GM23338 (cell line): ENCODE results near the gene SEMA5A. TPM values are rescaled to one million over a fixed set of nuclear protein-coding genes. Genes with fewer than 3 reads are reported as not detected.

Experiments
- ATAC-seq: fragments of 200-7000 bp; cut with Tn5 transposase; 3 replicates; pipeline ENCODE4 v1.9.1; 2020
- DNase-seq: peaks from one replicate; pipeline ENCODE4 v3.0.0-alpha.2; 2015; ENCODE audit warnings: low spot score
- H2AFZ ChIP-seq: fragments of 200-600 bp; sonication (generic); 2 replicates; pipeline ENCODE4 v1.8.0; 2016; ENCODE audit warnings: antibody characterized with exemption, mild to moderate bottlenecking, moderate library complexity
- H3F3A ChIP-seq: fragments of 200-600 bp; sonication (generic); replicated peaks from 2 replicates; pipeline ENCODE4 v1.8.0; 2017; ENCODE audit warnings: antibody characterized with exemption, mixed run types, low read depth
- H3K27ac ChIP-seq: fragments of 200-600 bp; sonication (generic); 2 replicates; pipeline ENCODE4 v1.6.1; 2016; ENCODE audit warnings: low read depth
- H3K27me3 ChIP-seq: fragments of 200-600 bp; sonication (generic); 2 replicates; pipeline ENCODE4 v1.8.0; 2016; ENCODE audit warnings: mild to moderate bottlenecking, mixed run types, moderate library complexity; ENCODE audit not compliant: insufficient read depth
- H3K36me3 ChIP-seq: fragments of 200-600 bp; sonication (generic); 2 replicates; pipeline ENCODE4 v1.8.0; 2016; ENCODE audit warnings: mild to moderate bottlenecking; ENCODE audit not compliant: insufficient read depth
- H3K4me1 ChIP-seq: fragments of 200-600 bp; sonication (generic); 2 replicates; pipeline ENCODE4 v1.8.0; 2016; ENCODE audit warnings: mild to moderate bottlenecking, moderate library complexity; ENCODE audit not compliant: insufficient read depth
- H3K4me2 ChIP-seq: fragments of 200-600 bp; sonication (generic); 2 replicates; pipeline ENCODE4 v1.7.1; 2017; ENCODE audit warnings: mixed run types
- H3K4me3 ChIP-seq: fragments of 200-600 bp; sonication (generic); 2 replicates; pipeline ENCODE4 v1.6.1; 2016; ENCODE audit warnings: mixed run types
- H3K79me2 ChIP-seq: fragments of 200-600 bp; sonication (generic); replicated peaks from 2 replicates; pipeline ENCODE4 v1.8.0; 2017; ENCODE audit warnings: mild to moderate bottlenecking; ENCODE audit not compliant: insufficient read depth
- H3K9me2 ChIP-seq: fragments of 200-600 bp; sonication (generic); 2 replicates; pipeline ENCODE4 v1.8.0; 2017; ENCODE audit not compliant: insufficient read depth
- H4K20me1 ChIP-seq: fragments of 200-600 bp; sonication (generic); replicated peaks from 2 replicates; pipeline ENCODE4 v1.8.0; 2017; ENCODE audit warnings: mild to moderate bottlenecking; ENCODE audit not compliant: insufficient read depth
- H3K27ac Mint-ChIP-seq: 2 replicates; pipeline ENCODE4 v1.8.0; 2020; ENCODE audit warnings: inconsistent platforms, mild to moderate bottlenecking, moderate library complexity, mixed read lengths
- H3K27me3 Mint-ChIP-seq: 3 replicates; pipeline ENCODE4 v1.8.0; 2022; ENCODE audit warnings: low read depth, mild to moderate bottlenecking, moderate library complexity, mixed read lengths, inconsistent platforms; ENCODE audit not compliant: insufficient read depth, poor library complexity
- H3K36me3 Mint-ChIP-seq: 3 replicates; pipeline ENCODE4 v1.8.0; 2021; ENCODE audit warnings: low read depth, mild to moderate bottlenecking, inconsistent platforms, moderate library complexity, mixed read lengths
- H3K4me1 Mint-ChIP-seq: 3 replicates; pipeline ENCODE4 v1.8.0; 2020; ENCODE audit warnings: mild to moderate bottlenecking, inconsistent platforms, mixed read lengths
- H3K4me3 Mint-ChIP-seq: 3 replicates; pipeline ENCODE4 v1.8.0; 2021; ENCODE audit warnings: moderate library complexity, mild to moderate bottlenecking, inconsistent platforms, mixed read lengths
- H3K9me3 Mint-ChIP-seq: 3 replicates; pipeline ENCODE4 v1.8.0; 2020; ENCODE audit warnings: moderate library complexity, mild to moderate bottlenecking, inconsistent platforms, mixed read lengths
- CREB1 ChIP-seq: fragments of 250-450 bp; sonication (Bioruptor Pico); IDR thresholded peaks from 2 replicates; pipeline ENCODE4 v1.5.0; 2020; ENCODE audit warnings: low read depth, mild to moderate bottlenecking, moderate library complexity
- EZH2 ChIP-seq: fragments of 200-600 bp; sonication (generic); IDR thresholded peaks from one replicate; pipeline ENCODE4 v1.8.0; 2017; ENCODE audit warnings: antibody characterized with exemption, mild to moderate bottlenecking, low read depth; ENCODE audit not compliant: unreplicated experiment
- EZH2phosphoT487 ChIP-seq: fragments of 200-600 bp; sonication (generic); IDR thresholded peaks from one replicate; pipeline ENCODE4 v1.8.1; 2018; ENCODE audit warnings: antibody characterized with exemption; ENCODE audit not compliant: unreplicated experiment
- JUNB ChIP-seq: IDR thresholded peaks from one replicate; pipeline ENCODE4 v1.6.1; 2016; ENCODE audit warnings: antibody characterized with exemption; ENCODE audit not compliant: unreplicated experiment
- NANOG ChIP-seq: IDR thresholded peaks from 2 replicates; pipeline ENCODE4 v1.6.1; 2016; ENCODE audit warnings: antibody characterized with exemption, borderline replicate concordance
- POLR2AphosphoS5 ChIP-seq: IDR thresholded peaks from 2 replicates; pipeline ENCODE4 v1.6.1; 2016; ENCODE audit warnings: antibody characterized with exemption, low read depth
- STAT1 ChIP-seq: IDR thresholded peaks from one replicate; pipeline ENCODE4 v1.6.1; 2016; ENCODE audit warnings: antibody characterized with exemption; ENCODE audit not compliant: unreplicated experiment
- ZNF114 ChIP-seq: fragments of 250-450 bp; sonication (Bioruptor Pico); IDR thresholded peaks from 2 replicates; pipeline ENCODE4 v1.5.0; 2020; ENCODE audit warnings: mild to moderate bottlenecking, moderate library complexity
- ZNF331 ChIP-seq: fragments of 250-450 bp; sonication (Bioruptor Pico); IDR thresholded peaks from 2 replicates; pipeline ENCODE4 v1.5.0; 2020; ENCODE audit warnings: low read depth, mild to moderate bottlenecking, moderate library complexity
- ZNF462 ChIP-seq: fragments of 250-450 bp; sonication (Bioruptor Pico); IDR thresholded peaks from 2 replicates; pipeline ENCODE4 v1.5.0; 2020; ENCODE audit warnings: mild to moderate bottlenecking, moderate library complexity
- polyA plus RNA-seq: library from polyadenylated mRNA; unstranded; fragments of >200 nt; fragmentation: Nextera tagmentation; extraction: Ambion mirVana; gene quantifications from 2 replicates; pipeline ENCODE4 v1.2.1, GENCODE V29; 2016
- total RNA-seq: library from RNA; depleted of rRNA; stranded (reverse); fragments of >200 nt; shearing (Covaris generic); gene quantifications from 2 replicates; pipeline ENCODE4 v1.2.3, GENCODE V29; 2014
- TF ChIP-seq, protein P1 (sequence below), 2 experiments: fragments of 200-600 bp in 1 of 2; sonication (generic) in 1 of 2; conservative IDR thresholded peaks; 2 replicates each; pipeline versions ENCODE4 v1.5.1 to v1.6.1; 2016 to 2017; ENCODE audit warnings: antibody characterized with exemption in 2 of 2, low read depth in 2 of 2, mild to moderate bottlenecking in 2 of 2, moderate library complexity in 1 of 2
- TF ChIP-seq, protein P2 (sequence below): IDR thresholded peaks from 2 replicates; pipeline ENCODE4 v1.6.1; 2016; ENCODE audit warnings: antibody characterized with exemption
- TF ChIP-seq, protein P3 (sequence below): IDR thresholded peaks from one replicate; pipeline ENCODE4 v1.6.1; 2018; ENCODE audit warnings: antibody characterized with exemption; ENCODE audit not compliant: unreplicated experiment

Gene SEMA5A
- total and polyA plus RNA-seq, 2 experiments from 2014 or later = 2.1 to 8.1 TPM

DNA sequence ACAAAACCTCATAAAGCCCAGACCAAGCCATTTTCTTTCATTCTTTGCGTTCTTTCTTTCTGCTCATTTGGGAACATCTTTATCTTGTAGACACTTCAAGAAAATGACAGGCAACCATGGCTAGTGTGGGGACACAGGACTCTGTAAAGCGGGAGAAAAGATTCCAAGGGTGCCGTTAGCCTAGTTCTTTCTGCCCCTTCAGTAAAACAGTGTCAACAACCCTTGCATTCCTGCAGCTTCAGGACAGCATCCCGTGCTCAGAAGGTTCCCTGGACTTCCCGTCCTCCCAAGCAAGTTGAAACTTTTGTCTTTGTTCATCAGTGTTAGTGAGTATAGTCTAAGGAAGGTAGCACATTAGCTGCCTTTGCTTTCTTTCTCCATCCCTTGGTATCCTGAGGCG, 42.4 kb upstream of the SEMA5A start:
- no peaks in the 10 kb centered on the region for H3K27me3 ChIP-seq
- H3K4me2 ChIP-seq = no peak overlapping the region
- H2AFZ ChIP-seq = no peak overlapping the region
- TF ChIP-seq POLR2AphosphoS5 = no peak
- TF ChIP-seq STAT1 = no peak
- no peak for TF ChIP-seq ZNF114 (CRISPR knock-in tag)
- no peak for TF ChIP-seq JUNB
- TF ChIP-seq ZNF462 (CRISPR knock-in tag) = no peak
- TF ChIP-seq CREB1 (CRISPR knock-in tag) = no peak
- TF ChIP-seq EZH2 = no peak
- TF ChIP-seq, protein P1, sequence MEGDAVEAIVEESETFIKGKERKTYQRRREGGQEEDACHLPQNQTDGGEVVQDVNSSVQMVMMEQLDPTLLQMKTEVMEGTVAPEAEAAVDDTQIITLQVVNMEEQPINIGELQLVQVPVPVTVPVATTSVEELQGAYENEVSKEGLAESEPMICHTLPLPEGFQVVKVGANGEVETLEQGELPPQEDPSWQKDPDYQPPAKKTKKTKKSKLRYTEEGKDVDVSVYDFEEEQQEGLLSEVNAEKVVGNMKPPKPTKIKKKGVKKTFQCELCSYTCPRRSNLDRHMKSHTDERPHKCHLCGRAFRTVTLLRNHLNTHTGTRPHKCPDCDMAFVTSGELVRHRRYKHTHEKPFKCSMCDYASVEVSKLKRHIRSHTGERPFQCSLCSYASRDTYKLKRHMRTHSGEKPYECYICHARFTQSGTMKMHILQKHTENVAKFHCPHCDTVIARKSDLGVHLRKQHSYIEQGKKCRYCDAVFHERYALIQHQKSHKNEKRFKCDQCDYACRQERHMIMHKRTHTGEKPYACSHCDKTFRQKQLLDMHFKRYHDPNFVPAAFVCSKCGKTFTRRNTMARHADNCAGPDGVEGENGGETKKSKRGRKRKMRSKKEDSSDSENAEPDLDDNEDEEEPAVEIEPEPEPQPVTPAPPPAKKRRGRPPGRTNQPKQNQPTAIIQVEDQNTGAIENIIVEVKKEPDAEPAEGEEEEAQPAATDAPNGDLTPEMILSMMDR (conservative IDR thresholded peaks at IDR 0.05; ENCODE audit: low read depth in 2 of 2) = no peak
- TF ChIP-seq, protein P2, sequence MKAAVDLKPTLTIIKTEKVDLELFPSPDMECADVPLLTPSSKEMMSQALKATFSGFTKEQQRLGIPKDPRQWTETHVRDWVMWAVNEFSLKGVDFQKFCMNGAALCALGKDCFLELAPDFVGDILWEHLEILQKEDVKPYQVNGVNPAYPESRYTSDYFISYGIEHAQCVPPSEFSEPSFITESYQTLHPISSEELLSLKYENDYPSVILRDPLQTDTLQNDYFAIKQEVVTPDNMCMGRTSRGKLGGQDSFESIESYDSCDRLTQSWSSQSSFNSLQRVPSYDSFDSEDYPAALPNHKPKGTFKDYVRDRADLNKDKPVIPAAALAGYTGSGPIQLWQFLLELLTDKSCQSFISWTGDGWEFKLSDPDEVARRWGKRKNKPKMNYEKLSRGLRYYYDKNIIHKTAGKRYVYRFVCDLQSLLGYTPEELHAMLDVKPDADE = no peak
- TF ChIP-seq ZNF331 (CRISPR knock-in tag) = no peak
- TF ChIP-seq, protein P3, sequence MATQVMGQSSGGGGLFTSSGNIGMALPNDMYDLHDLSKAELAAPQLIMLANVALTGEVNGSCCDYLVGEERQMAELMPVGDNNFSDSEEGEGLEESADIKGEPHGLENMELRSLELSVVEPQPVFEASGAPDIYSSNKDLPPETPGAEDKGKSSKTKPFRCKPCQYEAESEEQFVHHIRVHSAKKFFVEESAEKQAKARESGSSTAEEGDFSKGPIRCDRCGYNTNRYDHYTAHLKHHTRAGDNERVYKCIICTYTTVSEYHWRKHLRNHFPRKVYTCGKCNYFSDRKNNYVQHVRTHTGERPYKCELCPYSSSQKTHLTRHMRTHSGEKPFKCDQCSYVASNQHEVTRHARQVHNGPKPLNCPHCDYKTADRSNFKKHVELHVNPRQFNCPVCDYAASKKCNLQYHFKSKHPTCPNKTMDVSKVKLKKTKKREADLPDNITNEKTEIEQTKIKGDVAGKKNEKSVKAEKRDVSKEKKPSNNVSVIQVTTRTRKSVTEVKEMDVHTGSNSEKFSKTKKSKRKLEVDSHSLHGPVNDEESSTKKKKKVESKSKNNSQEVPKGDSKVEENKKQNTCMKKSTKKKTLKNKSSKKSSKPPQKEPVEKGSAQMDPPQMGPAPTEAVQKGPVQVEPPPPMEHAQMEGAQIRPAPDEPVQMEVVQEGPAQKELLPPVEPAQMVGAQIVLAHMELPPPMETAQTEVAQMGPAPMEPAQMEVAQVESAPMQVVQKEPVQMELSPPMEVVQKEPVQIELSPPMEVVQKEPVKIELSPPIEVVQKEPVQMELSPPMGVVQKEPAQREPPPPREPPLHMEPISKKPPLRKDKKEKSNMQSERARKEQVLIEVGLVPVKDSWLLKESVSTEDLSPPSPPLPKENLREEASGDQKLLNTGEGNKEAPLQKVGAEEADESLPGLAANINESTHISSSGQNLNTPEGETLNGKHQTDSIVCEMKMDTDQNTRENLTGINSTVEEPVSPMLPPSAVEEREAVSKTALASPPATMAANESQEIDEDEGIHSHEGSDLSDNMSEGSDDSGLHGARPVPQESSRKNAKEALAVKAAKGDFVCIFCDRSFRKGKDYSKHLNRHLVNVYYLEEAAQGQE = no peak
- no peak for TF ChIP-seq NANOG
- TF ChIP-seq EZH2phosphoT487 = no peak
- no peak overlapping the region for H3K27ac ChIP-seq
- DNase-seq (no peak), ATAC-seq (no peak)
- Mint-ChIP-seq H3K27me3 (peaks cover 4% of the 10 kb centered on the region), H3K4me1 (no peaks in the 10 kb centered on the region), H3K36me3 (no peaks in the 10 kb centered on the region), H3K27ac (no peak overlapping the region), H3K4me3 (no peak overlapping the region), H3K9me3 (no peaks in the 10 kb centered on the region)
- no peaks in the 10 kb centered on the region for H3F3A ChIP-seq
- H3K4me1 ChIP-seq = no peaks in the 10 kb centered on the region
- no peaks in the 10 kb centered on the region for H3K36me3 ChIP-seq
- H4K20me1 ChIP-seq = no peaks in the 10 kb centered on the region
- H3K4me3 ChIP-seq = no peak overlapping the region
- H3K9me2 ChIP-seq = no peaks in the 10 kb centered on the region
- no peaks in the 10 kb centered on the region for H3K79me2 ChIP-seq
